Measurements from ENCODE around the gene FBXO9.

DNA sequence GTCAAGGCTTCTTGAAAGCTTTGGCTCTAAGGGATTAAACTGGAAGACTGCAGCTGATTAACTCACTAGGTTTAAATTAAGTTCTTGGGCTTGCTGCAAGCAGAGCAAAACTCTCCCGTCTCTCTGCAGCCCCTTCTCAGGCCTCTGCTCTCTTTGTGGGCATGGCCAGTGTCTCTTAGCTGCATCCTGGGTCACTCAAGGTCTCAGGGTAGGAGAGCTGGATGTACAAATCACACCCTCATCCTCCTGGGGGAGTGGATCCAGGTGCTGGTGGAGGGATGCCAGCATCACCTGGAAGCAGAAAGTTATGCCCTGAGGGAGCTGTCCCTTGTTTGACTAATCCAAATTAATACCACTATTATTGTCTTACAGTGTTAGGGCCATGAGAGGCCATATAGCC, 47.7 kb downstream of the FBXO9 start:
- no peak for TF ChIP-seq POLR2A (IDR thresholded peaks at IDR 0.05; ENCODE audit: low read length)
- TF ChIP-seq GATA1 (IDR thresholded peaks at IDR 0.05; ENCODE audit: low read depth, low read length), result no peak

Measured in erythroblast (primary cell).